ENCODE data around the gene EPHA6.

DNA sequence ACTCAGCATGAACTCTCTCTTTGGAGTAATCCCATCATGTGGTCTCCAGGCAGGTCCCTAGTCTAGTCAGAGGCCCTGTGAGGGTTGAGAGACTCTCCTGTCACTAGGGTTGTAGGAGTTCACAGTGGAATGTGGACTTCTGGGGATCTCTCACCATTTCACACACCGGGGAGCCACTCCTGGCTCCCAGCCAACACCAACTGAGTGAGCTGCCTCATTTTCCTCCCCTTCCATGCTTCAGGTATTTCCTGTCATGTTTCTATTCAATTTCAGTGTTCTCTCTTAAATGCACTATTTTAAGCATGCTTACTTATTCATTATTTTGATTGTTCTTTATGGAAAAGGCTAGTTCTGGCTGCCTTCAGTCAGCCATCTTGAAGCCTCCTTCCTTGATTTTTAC is 482.6 kb downstream of the EPHA6 start:
- TF ChIP-seq JUND (IDR thresholded peaks at IDR 0.05; ENCODE audit: low read depth, low read length) (no peak), TCF12 (IDR thresholded peaks at IDR 0.05; ENCODE audit: low read depth, low read length) (no peak), RAD21 (IDR thresholded peaks at IDR 0.05; ENCODE audit: insufficient read depth, low read depth, low read length) (no peak), TAF1 (IDR thresholded peaks at IDR 0.05; ENCODE audit: borderline replicate concordance, low read depth, low read length) (no peak), EZH2 (IDR thresholded peaks at IDR 0.05; ENCODE audit: borderline replicate concordance, control insufficient read depth, low read depth, low read length) (no peak), JUNB (IDR thresholded peaks at IDR 0.05) (no peak), RB1 (IDR thresholded peaks at IDR 0.05; ENCODE audit: borderline replicate concordance) (no peak), FOS (IDR thresholded peaks at IDR 0.05; ENCODE audit: borderline replicate concordance, extremely low read depth, insufficient read length) (no peak), CHD1 (IDR thresholded peaks at IDR 0.05; ENCODE audit: low read depth, low read length) (no peak), MEF2A (IDR thresholded peaks at IDR 0.05; ENCODE audit: insufficient read depth, low read depth, low read length) (no peak), TARDBP (IDR thresholded peaks at IDR 0.05; ENCODE audit: borderline replicate concordance) (no peak), ESRRA (IDR thresholded peaks at IDR 0.05; ENCODE audit: low read length) (no peak)
- TF ChIP-seq, protein P1, sequence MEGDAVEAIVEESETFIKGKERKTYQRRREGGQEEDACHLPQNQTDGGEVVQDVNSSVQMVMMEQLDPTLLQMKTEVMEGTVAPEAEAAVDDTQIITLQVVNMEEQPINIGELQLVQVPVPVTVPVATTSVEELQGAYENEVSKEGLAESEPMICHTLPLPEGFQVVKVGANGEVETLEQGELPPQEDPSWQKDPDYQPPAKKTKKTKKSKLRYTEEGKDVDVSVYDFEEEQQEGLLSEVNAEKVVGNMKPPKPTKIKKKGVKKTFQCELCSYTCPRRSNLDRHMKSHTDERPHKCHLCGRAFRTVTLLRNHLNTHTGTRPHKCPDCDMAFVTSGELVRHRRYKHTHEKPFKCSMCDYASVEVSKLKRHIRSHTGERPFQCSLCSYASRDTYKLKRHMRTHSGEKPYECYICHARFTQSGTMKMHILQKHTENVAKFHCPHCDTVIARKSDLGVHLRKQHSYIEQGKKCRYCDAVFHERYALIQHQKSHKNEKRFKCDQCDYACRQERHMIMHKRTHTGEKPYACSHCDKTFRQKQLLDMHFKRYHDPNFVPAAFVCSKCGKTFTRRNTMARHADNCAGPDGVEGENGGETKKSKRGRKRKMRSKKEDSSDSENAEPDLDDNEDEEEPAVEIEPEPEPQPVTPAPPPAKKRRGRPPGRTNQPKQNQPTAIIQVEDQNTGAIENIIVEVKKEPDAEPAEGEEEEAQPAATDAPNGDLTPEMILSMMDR (IDR thresholded peaks at IDR 0.05 in 2 of 3, conservative IDR thresholded peaks at IDR 0.05 in 1 of 3; ENCODE audit: control insufficient read depth in 2 of 3, extremely low read depth in 1 of 3, insufficient read depth in 1 of 3, low read depth in 3 of 3, low read length in 3 of 3), result no peak
- TF ChIP-seq, protein P2, sequence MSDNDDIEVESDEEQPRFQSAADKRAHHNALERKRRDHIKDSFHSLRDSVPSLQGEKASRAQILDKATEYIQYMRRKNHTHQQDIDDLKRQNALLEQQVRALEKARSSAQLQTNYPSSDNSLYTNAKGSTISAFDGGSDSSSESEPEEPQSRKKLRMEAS (IDR thresholded peaks at IDR 0.05; ENCODE audit: low read depth, low read length), result no peak

Data from GM12878 (cell line).